Right renal cortex interstitium (tissue), 3 donors: ENCODE data around the gene LRRC74B. TPM values are rescaled to one million over a fixed set of nuclear protein-coding genes. Genes with fewer than 3 reads are reported as not detected.
"Not testable (repeated sequence)": the region's sequence is repeated elsewhere in the genome, so short reads cannot be mapped to it uniquely, and the experiment has no call there.

Experiments used
- DNase-seq, 3 donors: peaks; one replicate each; pipeline ENCODE4 v3.0.0-alpha.2; 2013; ENCODE audit warnings: low read depth in 3 of 3, low spot score in 2 of 3
- polyA plus RNA-seq, 3 donors: library from polyadenylated mRNA; unstranded; fragments of 120-200 nt; gene quantifications; one replicate each; pipeline ENCODE4 v1.2.1, GENCODE V29; 2013; ENCODE audit not compliant: insufficient read length in 3 of 3

The LRRC74B gene
- polyA plus RNA-seq, 3 donors, result 0.07 to 0.20 (median 0.11) TPM

DNA sequence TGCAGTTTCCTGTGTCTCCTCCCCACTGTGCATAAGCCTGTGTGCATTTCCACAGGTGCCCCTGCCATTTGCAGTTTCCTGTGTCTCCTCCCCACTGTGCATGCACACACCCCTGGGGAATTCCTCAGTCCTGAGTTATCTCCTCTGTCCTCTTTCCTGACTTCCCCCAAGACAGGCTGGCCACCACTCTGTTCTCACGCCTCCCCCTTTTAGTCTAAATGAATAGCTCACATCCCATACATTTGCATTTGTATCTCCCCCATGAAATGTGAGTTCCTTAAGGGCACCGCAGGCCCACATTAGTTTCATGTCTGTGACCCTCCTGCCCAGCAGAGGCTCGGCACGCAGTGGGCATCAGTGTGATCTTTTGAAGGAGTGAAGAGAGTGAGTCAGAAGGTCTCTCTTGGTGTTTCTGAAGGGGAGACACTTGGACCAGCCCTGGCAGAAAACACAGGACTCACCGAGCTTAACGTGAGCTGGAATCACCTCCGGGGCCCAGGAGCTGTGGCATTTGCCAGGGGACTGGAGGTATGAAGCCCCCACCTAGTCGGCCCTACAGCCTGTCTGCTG is 6.2 kb downstream of the LRRC74B start:
- DNase-seq, result no peak

GRCh38 chr22:21052715-21053459 is 7.1 kb downstream of the LRRC74B start:
- DNase-seq, result no peak

DNA sequence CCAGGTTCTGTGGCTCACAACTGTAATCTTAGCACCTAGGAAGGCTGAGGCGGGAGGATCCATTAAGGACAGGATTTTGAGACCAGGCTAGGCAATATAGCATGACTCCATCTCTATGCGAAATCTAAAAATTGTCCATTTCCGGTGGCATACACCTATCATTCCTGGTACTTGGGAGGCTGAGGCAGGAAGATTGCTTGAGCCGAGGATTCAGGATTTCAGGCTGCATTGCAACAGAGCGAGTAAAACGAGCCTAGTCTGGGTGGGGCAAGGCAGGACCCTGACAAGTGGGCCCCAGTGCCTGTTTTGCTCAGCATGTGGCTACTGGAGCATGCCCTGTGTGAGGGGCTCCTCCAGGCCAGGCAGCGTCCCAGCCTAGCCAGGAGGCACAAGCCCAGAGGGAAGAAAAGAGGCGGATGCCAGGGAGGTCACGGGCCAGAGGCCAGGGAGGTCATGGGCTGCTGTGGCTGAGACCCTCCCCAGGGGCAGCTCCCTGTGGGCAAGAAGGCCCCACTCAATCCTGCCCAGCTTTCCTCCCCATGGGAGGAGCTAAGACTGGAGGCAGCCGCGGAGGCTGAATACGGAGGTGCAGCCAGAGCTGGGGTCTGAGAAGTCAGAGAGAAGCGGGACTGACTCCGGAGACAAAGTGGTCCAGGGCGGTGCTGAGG is 8.4 kb downstream of the LRRC74B start:
- no peak for DNase-seq

- no peak for DNase-seq
These were observed 9.2 kb downstream of the LRRC74B start for GRCh38 chr22:21054714-21055563.

DNA sequence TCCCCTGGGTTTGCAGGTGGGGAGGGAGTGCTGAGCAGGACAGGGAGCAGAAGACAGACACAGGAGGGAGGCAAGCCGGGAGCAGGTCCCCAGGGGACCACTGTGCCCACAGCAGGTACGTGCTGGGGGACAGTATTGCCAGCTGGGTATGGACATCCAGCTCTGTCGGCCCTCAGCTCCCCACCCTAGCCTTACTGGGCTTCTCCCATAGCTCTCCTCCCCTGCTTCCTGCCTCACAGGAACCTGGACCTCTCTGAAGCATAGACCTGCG is 9.8 kb downstream of the LRRC74B start:
- DNase-seq, result no peak

GRCh38 chr22:21055880-21056319 is 10.2 kb downstream of the LRRC74B start:
- no peak for DNase-seq

DNA sequence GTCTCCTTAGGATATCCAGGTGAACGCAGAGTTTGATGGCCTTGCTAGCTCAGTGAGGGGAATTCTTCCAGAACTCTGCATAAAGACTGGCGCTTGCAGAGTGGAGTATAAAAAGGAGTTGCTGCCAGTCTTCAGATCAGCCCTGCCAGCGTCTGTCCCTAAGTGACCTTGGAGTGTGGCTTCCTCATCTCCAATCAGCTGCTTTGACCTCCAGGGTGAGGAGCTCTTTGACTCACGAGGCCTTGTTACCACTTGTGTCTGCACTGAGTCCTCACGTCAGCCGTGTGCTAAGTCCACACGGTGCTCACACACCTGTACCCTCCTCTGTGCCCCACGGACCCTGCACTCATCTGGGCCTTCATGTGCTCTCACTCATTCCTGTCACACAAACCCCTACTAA is 14.6 kb downstream of the LRRC74B start:
- not testable (repeated sequence) for DNase-seq

DNA sequence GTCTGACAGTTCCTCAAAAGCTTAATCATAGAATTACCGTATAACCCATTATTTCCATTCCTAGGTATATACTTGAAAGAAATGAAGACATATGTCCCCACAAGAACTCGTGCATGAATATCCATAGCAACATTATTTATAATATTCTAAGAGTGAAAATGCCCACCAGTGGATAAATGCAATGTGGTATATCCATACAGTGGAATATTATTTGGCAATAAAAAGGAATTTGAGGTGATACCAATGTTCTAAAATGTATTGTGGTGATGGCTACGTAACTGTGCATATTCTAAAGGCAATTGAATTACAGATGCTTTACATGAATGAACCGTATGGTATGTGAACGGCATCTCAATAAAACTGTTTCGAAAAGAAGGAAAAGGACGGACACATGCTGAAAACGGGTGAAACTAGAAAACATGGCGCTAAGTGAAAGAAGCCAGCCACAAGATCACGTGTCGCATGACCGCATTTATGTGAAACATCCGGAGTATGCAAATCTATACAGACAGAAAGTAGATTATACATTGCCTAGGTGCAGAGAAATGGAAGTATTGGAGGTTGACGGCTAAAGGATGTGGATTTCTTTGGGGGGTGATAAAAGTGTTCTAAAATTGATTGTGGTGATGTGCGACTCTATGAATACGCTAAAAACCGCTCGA is 16.0 kb downstream of the LRRC74B start:
- not testable (repeated sequence) for DNase-seq

- DNase-seq, result not testable (repeated sequence)
These were observed 18.7 kb downstream of the LRRC74B start for GRCh38 chr22:21064425-21064824.

DNA sequence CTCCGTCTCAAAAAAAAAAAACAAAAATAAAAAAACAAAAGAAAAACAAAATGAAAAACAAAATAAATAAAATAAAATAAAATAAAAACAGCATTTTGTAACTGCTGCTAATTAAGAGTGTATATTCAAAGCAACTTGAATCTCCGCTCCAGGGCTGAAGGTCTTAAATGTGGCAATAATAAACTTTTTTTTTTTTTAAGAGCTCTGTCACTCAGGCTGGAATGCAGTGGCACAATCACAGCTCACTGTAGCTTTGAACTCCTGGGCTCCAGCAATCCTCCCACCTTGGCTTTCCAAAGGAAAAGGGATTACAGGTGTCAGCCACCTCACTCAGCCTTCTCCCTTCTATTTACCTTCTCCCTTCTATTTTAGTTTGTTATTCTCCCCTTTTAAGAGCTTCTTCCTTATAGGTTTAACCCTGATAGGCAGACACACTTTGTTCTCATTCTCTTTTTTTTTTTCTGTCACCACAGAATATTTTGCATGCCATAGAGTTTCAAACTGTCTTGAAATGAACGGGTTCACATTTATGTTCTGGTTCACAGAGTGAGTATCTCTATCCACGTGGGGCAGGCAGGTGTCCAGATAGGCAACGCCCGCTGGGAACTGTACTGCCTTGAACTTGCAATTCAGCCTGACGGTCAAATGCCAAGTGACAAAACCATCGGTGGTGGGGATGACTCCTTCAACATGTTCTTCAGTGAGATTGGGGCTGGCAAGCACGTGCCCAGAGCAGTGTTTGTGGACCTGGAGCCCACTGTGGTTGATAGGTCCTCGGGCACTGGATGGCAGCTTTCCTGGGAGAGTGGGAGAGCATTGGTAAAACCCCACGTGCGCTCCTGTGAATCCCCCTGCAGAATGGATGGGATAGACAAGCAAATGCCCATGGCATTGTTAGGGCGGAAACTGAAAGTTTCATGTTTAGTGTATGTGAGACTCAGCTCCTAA is 19.4 kb downstream of the LRRC74B start:
- DNase-seq, result no peak

GRCh38 chr22:21067075-21067900 is 21.5 kb downstream of the LRRC74B start:
- no peak for DNase-seq

- DNase-seq, result no peak
These were observed 22.3 kb downstream of the LRRC74B start for GRCh38 chr22:21067901-21068680.

DNA sequence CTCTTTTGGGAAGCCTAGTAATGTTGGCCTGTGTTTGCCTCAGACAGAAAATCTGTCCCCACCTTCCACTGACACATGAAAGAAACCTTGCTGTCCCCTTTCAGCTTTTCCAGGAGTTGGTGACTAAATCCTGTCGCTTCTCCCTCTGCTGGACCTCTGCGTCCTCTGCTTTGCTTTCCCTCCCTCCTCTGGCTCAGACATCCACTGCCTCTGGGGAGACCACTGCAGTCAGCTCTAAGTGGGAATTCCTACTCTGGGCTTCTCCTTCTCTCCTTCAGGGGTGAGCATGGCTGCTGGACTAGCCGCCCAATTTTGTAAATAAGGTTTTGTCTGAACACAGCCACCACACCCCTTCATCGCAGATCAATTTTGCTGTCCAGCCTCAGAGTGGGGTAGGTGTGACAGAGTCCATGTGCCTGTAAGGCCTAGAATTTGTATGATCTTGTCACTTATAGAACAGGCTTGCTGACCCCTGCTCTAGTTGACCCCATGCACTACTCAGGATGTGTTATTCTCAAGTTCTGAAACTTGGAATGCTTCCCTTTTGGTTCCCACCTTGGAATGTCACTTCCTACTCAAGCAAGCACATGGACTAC is 23.0 kb downstream of the LRRC74B start:
- DNase-seq, result no peak

DNA sequence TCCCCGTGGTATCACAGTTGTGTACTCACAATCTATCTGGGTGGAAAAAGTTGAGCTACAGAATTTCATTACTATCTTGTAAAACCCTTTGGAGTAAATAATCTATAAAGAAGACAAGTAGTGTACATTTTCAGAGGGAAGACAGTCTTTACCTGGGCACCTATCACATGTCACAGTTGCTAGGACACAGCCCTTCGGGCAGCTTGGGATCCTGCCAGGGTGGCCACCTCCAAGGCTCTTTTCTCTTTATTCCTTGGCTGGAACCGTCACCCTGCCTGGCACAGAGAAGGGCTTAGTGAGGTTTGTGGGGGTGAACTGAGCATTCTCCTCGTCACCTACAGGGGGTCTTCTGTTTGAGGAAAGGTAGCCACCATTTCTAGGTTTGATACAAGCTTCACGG is 23.6 kb downstream of the LRRC74B start:
- DNase-seq, result no peak

DNA sequence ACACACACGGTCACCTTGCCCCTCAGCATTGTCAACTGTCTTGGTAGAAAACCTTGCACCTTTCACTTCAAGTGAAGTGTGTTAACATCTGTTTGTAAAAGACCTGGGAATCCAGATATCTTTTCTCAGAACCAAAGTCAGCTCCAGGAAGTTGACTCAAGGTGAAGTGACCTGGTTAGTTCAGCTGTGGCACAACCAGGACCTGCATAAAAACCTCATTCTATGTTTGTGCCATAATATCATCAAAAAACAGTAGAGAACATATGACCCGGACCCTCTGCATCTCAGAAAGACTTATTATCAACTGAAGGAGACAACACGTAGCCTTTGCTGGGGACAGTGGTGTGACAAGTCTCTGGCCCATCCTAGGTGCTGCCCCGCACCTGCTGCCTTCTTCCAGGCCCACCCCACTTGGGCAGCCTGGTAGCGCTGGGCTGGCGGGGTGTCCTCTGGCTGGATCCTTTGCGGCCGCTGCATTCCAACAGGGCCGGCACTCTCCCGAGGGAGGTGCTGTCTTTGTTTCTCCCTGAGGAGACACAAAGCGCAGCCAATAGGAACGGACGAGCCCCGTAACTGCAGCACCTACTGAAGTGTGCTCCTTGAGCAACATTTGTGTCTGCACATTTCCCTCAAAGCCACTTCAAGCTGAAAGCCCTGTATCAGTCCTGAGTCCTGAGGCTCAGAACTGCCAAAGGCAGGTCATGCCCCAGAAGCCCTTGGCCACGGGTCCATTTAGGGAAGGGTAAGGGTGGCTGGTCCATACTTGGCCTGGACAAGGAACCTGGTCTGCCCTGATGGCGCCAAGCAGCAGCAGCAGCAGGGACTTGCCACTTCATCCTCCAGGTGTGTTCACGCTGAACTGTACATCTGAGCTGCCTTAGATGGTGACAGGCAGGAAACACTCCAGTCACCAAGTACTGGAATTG is 25.2 kb downstream of the LRRC74B start:
- DNase-seq, result no peak

- not testable (repeated sequence) for DNase-seq
These were observed 26.1 kb downstream of the LRRC74B start for GRCh38 chr22:21071796-21072195.
